HG03280 (cell line): Measurements from ENCODE around the gene TTC39C.

Experiments used
- ATAC-seq: cut with Tn5 transposase; IDR thresholded peaks from one replicate; pipeline ENCODE4 v1.9.1; 2021; ENCODE audit warnings: mild to moderate bottlenecking, moderate library complexity; ENCODE audit not compliant: unreplicated experiment

Gene TTC39C

GRCh38 chr18:24014062-24014985 is at the start of gene TTC39C:
TSS of gene TTC39C (plus strand) at chr18:24014754. CDS start at chr18:24014872, 118 bp downstream.
- peak; percentile 48 for ATAC-seq

- no peak for ATAC-seq
Observed at GRCh38 chr18:23966909-23967308, 47.6 kb upstream of the TTC39C start.

GRCh38 chr18:23967321-23968089 is 47.0 kb upstream of the TTC39C start:
- no peak for ATAC-seq

- no peak for ATAC-seq
Observed at GRCh38 chr18:23968638-23969604, 45.6 kb upstream of the TTC39C start.

GRCh38 chr18:23969664-23970063 is 44.9 kb upstream of the TTC39C start:
- ATAC-seq = no peak

GRCh38 chr18:23970161-23971096 is 44.1 kb upstream of the TTC39C start:
- no peak for ATAC-seq

GRCh38 chr18:23971097-23971440 is 43.5 kb upstream of the TTC39C start:
- no peak for ATAC-seq

GRCh38 chr18:23971666-23972230 is 42.8 kb upstream of the TTC39C start:
- no peak for ATAC-seq

GRCh38 chr18:23972453-23972852 is 42.1 kb upstream of the TTC39C start:
- ATAC-seq = no peak

- no peak for ATAC-seq
Observed at GRCh38 chr18:23977103-23977502, 37.5 kb upstream of the TTC39C start.

GRCh38 chr18:23977719-23978483 is 36.7 kb upstream of the TTC39C start:
- no peak for ATAC-seq

GRCh38 chr18:23981369-23981980 is 33.1 kb upstream of the TTC39C start:
- peak; percentile 55 for ATAC-seq

- ATAC-seq = no peak
Observed at GRCh38 chr18:23982155-23983079, 32.1 kb upstream of the TTC39C start.

- no peak for ATAC-seq
Observed at GRCh38 chr18:23983112-23983511, 31.4 kb upstream of the TTC39C start.

- ATAC-seq = no peak
Observed at GRCh38 chr18:23986600-23987359, 27.8 kb upstream of the TTC39C start.
